HG03565 (cell line): ENCODE data around the gene METTL26.
"Not testable (repeated sequence)": the region's sequence is repeated elsewhere in the genome, so short reads cannot be mapped to it uniquely, and the experiment has no call there.

Experiments used
- ATAC-seq: cut with Tn5 transposase; IDR thresholded peaks from one replicate; pipeline ENCODE4 v1.9.1; 2021; ENCODE audit warnings: mild to moderate bottlenecking, moderate library complexity; ENCODE audit not compliant: unreplicated experiment

The METTL26 gene

GRCh38 chr16:603933-604332, 32.2 kb downstream of the METTL26 start:
- ATAC-seq, result no peak

- no peak for ATAC-seq
These were observed 35.3 kb downstream of the METTL26 start for GRCh38 chr16:600781-601180.

- ATAC-seq, result no peak
These were observed 37.0 kb downstream of the METTL26 start for GRCh38 chr16:598823-599739.

GRCh38 chr16:597655-598054, 38.5 kb downstream of the METTL26 start:
- not testable (repeated sequence) for ATAC-seq

- no peak for ATAC-seq
These were observed 39.4 kb downstream of the METTL26 start for GRCh38 chr16:596736-597060.

GRCh38 chr16:595942-596735, 40.0 kb downstream of the METTL26 start:
- ATAC-seq, result no peak

- ATAC-seq, result no peak
These were observed 41.0 kb downstream of the METTL26 start for GRCh38 chr16:595094-595528.

- ATAC-seq, result no peak
These were observed 42.3 kb downstream of the METTL26 start for GRCh38 chr16:593807-594206.

- no peak for ATAC-seq
These were observed 42.7 kb downstream of the METTL26 start for GRCh38 chr16:593406-593805.

GRCh38 chr16:592518-593306, 43.4 kb downstream of the METTL26 start:
- no peak for ATAC-seq

GRCh38 chr16:591892-592517, 44.1 kb downstream of the METTL26 start:
- ATAC-seq, result no peak

GRCh38 chr16:591231-591630, 44.9 kb downstream of the METTL26 start:
- no peak for ATAC-seq

- no peak for ATAC-seq
These were observed 45.3 kb downstream of the METTL26 start for GRCh38 chr16:590815-591200.

- peak; percentile 4 for ATAC-seq
These were observed 45.8 kb downstream of the METTL26 start for GRCh38 chr16:590188-590814.

- peak; percentile 64 for ATAC-seq
These were observed 46.4 kb downstream of the METTL26 start, which contains the start of gene RAB40C for GRCh38 chr16:589658-590187. TSS of gene RAB40C (plus strand) at chr16:590066. CDS start at chr16:590292, 226 bp downstream.

- ATAC-seq, result peak; percentile 57
These were observed 47.0 kb downstream of the METTL26 start for GRCh38 chr16:588889-589657.

- ATAC-seq, result no peak
These were observed 47.5 kb downstream of the METTL26 start for GRCh38 chr16:588639-588888.

GRCh38 chr16:586645-587590, 49.2 kb downstream of the METTL26 start:
- no peak for ATAC-seq
